Stimulated activated CD4-positive, alpha-beta T cell treated with anti-CD3 and anti-CD28 coated beads, TNF-alpha, amount 100 ng/mL, for 24 hours (primary cell): Measurements from ENCODE around the gene IFNG.

Source experiments
- DNase-seq, 3 experiments: peaks; one replicate each; pipeline ENCODE4 v3.0.0-alpha.2; 2020; ENCODE audit warnings: low read depth in 3 of 3

Gene IFNG

DNA sequence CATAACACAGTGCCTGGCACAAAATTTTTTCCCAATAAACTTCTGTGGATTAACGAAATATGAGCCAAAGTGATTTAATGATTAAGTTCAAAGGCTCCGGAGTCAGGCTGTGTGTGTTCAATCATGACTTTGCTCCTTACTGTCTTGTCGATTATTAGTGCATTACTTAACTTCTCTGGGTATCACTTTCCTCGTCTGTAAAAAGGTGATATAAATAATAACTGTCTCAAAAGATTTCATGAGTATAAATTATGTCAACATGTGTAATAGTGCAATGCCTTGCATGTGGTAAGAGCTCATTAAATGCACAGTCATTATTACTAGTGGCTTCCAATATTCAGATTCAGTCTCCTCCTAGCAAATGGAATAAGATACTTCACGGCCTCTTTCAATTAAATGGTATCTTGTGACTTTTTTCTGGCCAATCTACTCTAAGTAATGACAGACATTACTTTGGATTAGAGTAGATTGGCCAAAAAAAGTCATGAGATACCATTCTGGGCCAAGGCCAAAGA is 6.8 kb upstream of the IFNG start:
- DNase-seq, result no peak

DNA sequence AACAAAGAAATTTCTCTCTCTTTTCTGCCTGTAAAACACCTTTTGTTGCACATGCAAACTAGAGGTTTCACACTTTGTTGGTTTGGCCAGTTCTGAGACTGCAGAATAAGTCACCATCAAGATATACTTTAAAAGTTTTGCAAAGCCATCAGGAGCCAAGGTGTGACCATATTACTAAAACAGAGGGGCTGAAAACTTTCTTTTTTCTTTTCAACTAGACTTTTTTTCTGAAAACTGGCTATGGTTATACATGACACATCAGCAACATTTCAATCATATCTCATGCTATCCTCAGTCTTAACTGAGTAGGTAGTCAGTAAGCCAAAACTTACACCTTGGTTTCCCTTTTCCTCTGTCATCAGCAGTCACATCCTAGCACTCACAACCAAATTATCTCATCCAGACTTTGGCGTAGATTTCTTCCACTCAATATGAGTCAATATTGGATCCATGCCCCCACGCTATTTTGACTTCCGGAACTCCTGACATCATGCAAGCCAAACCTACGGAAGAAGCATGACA is 4.1 kb upstream of the IFNG start:
- no peak for DNase-seq

DNA sequence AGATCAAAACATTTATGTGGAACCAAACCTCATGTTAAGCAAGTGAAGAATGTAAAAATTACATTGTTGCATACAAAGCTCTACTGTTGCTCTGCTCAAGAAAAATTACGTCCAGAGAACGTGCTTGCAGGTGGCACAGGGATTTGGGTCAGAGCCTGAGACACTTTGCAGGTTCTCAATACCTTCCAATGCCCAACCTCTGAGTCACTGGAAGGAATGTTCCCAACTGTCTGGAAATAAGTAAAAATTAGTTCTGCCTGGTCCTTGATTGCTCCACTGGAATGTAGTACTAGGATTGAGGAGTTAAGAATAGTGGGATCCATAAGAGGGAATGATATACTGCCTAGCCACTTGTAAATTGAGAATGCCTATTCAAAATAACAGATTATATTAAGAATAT is 2.8 kb upstream of the IFNG start:
- DNase-seq, result no peak

DNA sequence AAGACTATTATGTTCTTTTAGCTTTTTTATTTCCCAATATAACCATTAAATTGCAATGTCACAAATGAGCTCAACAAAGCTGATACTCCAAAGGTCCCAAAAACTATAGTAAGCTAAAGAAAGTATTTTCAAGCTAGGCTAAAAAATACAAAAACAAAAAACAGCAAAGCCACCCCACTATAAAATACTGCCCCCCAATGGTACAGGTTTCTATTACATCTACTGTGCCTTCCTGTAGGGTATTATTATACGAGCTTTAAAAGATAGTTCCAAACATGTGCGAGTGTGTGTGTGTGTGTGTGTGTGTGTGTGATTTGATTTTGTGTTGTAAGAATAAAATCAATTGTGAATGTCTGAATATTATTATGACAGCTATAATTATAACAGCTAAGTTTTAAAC is 1.1 kb downstream of the IFNG start:
- DNase-seq, result no peak

DNA sequence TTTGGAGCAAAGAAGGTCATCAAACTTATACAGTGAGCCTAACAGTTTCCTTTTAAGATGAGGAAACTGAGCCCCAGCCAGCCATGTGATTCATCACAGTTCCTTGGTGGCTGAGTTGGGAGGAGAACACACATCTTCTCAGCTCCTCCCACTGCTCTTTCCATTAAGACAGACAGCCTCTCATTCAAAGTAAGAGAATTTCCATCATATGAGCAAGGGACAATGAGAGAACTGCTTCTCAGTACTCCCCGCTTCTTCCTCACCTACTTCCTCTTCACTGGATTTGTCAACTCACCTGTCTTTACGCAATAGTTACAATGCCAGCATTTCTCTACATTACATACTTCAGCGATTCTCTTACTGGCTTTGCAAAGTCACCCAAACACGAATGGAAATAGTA is 2.2 kb downstream of the IFNG start:
- peak in 1 of 3 experiments; percentile 26 for DNase-seq

DNA sequence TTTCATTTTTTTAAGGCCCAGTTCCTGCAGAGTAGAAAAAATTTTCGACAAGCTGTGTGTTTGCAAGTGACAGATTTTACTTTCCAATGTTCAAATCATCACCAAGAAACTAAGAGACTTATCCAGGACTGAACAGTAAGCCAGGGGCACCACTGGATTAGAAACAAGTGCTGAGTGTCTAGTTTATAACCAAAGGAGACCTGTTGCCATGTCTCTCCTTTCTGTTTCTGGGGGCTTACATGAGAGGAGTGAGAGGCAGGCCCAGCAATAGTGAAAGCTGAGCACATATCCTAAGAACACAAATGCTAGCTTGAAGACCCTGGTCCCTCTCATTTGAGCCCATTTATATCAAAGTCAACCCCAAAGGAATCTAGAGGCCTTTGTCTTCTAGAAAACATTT is 2.9 kb downstream of the IFNG start:
- no peak for DNase-seq

DNA sequence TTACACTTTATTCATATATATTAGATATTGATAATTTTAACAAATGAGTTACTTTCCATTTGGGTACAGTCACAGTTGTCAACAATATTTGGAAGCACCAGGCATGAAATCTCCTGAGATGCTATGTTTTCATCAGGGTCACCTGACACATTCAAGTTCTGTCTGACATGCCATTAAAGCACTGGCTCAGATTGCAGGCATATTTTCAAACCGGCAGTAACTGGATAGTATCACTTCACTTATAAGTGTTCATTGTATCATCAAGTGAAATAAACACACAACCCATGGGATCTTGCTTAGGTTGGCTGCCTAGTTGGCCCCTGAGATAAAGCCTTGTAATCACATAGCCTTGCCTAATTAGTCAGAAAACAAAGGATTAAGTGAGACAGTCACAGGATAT is 4.8 kb downstream of the IFNG start:
- no peak for DNase-seq

DNA sequence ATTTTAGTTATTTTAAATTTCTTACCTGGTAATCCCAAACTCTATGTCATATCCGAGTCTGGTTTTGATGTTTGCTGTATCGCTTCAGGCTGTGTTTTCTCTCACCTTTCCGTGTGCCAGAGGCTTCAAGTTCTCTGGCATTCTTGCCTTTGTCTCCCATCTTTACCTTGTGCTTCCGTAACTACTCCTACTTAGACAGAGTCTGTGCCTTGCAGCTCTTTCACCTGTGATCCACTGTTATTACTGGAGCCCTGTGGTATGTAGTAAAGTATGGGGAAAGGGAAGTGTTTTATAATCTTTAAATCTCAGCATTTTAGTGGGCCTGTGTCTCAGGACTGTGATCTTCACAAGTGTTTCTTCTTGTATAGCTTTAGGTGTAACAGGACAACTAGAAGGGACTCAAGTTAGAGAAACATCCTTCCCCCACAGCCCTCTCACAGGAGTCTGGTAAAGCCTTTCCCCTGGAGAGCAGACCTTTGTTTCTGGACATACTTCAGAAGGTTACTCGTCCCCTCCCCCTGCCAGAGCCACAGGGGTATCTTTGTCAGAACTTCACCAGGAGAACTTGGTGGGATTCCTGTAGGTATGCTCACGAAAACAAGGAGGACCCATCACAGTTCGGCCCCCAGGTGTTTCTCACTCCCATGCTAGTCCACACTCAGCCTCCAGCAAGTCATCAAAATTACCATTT is 11.1 kb downstream of the IFNG start:
- DNase-seq, result no peak

DNA sequence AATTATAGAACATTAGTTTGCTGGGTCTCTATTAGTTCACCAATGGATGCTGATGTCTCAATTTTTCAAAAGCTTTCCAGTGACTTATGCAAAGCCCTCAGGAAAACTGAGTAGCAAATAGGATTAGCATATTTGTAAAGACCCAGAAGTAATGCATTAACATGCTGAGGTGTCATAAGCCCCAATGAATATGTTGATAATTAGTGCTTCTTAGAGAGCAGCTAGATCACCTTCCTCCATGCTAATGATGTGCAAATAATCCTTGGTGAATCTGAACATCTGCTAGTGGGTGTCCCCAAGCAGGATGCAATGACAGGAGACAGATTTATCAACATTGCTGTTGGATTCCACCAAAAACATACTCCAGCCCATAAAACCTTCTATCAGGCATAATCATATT is 19.0 kb downstream of the IFNG start:
- DNase-seq, result no peak

DNA sequence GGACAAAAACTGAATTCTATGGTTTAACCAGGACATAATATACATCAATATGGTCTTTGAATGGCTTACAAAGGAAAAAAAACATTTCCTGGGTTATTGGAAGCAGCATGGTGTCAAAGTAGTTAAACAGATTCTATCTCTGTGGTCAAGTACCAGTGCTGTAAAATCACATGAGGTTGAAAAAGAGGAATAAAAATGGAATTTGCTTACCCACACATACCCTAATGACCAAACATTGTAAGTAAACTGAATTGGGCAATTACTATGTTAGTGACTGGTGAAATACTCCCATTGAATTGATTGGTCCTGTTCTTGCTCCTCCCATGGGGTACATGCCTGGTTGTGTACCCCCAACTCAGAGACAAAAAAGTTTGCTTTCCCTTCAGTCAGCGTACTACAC is 19.6 kb downstream of the IFNG start:
- DNase-seq, result no peak

DNA sequence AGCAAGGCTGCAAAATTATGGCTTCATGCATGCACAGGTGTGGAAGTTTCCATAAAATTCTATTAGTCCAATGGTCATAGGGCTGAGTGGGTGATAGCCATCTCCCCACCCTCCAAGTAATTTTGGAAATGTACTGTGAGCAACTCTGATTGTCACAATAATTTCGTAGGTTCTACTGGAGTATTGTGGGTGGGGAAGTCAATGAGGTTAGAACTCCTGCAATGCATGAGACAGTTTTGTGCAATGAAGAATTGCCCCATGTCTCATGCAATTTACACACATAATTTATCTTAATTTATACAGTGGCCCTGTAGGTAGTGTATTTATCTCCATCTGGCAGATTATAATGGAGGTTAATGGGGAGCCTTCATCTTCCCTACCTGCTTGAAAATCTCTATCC is 20.5 kb downstream of the IFNG start:
- no peak for DNase-seq

DNA sequence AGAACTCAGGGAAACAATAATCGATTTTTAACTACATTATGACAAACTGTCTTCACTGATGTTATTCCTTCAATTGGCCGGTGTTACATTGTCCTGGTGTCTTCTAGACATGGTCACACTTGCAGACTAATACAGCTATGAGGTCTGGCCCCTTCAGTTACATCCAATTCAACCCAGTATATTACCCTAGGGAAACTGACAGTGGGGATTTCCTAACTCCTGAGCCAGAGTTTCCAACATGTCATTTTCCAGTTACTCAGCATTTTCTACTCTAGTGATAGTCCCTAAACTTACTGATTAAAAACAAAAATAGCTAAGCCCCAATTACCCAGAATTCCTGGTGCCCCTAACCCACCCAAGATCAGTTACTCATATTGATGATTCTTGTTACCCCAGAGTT is 21.1 kb downstream of the IFNG start:
- no peak for DNase-seq

DNA sequence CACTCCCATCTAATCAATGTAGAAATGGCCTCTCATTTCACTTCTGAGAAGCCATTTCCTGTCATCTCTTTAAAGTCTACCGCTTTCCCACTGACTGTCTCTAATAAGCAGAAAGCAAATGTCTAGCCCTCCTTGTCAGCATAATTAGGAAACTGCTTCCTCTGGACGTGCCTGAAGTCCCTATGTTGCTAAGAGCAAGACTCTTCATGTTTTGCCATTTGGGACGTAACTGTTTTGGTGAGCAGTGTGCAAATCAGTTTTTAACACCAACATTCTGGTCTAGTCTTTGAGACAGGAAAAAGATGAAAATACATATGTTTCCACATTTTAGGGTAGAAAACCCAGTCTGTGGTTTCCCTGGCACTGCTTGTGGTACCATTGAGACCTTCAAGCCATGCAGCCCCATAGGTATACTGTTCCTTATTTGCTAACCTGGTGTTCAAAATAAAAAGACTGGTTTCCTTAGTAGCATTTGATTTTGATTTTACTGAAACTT is 22.2 kb downstream of the IFNG start:
- DNase-seq, result no peak

DNA sequence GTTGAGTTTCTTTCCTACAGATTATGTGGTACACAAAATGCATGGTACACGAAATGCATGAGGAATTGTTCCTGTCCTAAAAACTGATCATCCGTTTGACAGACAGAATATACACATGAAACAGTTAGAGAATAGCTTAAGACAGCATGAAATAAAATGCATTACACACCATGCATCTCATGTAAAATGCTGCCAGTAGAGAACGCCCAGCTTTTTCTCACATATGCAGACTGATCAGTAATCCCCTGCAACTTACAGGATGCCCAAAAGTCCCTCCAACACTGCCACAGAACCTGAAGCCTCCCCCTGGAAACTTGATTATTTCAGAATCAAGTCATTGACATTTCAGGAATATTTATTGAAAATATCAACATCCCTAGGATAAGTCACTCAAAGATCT is 24.0 kb downstream of the IFNG start:
- no peak for DNase-seq

DNA sequence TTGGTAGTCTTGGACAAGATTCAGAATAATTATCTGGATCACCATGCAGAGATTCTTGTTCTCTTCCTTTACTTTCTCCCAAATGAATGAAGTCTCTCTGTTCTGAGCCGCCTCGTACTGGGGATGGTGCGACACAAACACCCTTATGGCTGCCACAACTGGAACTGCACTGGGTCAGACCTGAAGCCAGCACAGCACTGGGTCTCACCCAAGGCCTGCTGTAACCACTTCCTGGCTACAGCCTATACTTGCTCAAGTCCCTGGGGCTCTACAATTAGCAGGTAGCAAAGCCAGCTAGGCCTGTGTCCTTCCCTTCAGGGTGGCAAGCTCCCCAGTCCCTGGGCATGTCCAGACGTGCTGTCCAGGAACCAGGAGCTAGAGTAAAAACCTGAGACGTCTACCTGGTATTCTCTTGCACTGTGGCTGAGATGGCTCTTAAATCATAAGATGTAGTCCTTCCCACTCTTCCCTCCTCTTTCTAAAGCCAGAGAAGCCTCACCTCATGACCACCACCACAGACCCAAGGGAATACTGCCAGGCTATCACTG is 27.6 kb downstream of the IFNG start:
- no peak for DNase-seq

DNA sequence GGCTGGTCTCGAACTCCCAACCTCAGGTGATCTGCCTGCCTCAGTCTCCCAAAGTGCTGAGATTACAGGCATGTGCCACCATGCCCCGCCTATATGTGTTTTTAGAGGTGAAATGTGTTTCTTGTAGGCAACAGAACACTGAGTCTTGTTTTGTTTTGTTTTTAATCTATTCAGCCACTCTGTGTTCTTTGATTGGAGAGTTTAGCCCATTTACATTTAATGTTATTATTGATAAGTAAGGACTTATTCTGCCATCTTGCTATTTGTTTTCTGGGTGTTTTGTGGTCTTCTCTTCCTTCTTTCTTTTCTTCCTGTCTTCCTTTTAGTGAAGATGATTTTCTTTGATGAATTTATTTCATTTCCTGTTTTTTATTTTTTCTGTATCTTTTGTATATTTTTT is 29.6 kb downstream of the IFNG start:
- no peak for DNase-seq

DNA sequence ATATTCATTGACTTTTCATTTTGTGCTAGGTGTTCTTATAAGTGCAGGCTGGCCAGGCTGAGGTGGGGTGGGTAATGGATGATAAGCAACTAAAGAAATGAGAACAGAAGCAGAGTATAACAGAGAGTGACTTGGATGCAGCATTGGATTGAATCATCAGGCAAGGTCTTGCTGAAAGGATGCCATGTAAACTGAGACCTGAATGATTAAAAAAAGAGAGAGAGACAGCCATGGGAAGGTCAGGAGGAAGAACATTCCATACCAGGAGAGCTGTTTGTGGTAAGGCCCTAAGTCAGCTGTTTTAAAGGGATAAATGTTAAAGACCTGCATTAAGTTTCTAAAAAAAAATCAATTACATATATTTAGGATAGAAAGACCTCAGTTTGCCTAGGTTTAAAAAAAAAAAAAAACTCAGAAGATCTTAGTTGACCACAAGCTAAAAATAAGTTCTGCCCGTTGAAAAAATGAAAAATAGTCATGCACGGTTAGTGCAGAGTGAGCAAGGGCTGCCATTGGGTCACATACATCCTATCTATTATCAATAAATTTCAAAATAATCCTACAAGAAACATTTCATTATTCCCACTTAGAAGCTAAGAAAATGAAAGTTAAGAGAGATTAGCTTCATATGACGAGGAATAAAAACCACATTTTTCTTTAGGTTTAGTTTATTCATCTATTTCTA is 37.2 kb downstream of the IFNG start:
- DNase-seq, result no peak

DNA sequence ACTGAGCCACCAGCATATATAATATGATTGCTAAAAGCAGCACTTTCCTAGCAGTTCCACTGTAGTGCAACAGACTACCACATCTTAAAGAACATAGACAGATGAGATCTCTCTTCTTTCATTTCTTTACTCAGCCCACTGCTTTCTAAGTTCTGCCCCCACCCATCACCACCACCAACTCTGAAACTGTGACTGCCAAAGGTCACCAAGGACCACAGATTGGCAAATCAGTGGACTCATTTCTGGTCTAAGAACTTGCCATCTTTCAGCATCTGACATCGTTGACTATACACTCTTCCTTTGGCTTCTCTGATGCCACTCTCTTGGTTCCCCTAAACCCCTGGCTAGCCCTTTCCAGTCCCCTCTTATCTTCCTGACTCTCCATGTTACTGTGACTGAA is 38.4 kb downstream of the IFNG start:
- DNase-seq, result peak in 1 of 3 experiments; percentile 42

DNA sequence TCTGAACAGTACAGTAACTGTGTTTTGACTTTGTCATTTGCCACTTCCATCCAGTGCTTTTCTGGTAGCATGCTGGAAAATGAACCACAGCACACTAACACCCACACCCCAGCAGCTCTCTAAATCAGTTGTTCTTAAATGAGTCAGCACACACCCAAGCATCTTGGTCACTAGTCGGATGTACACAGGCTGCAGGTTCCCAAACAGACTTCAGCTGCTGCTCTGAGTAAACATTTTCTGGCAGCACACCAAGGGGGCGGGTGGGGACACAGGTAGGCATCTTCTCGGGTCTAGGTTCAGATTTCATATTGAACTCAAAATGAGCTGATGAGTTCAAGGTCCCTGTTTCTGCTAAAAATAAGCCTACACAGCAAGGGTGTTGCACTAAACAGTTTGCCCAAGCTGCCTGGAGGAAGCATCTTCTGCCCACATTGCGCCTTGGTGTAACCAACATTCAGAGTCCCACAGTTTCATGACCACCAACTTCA is 39.8 kb downstream of the IFNG start:
- peak; percentile 30 to 61 (median 54) for DNase-seq

DNA sequence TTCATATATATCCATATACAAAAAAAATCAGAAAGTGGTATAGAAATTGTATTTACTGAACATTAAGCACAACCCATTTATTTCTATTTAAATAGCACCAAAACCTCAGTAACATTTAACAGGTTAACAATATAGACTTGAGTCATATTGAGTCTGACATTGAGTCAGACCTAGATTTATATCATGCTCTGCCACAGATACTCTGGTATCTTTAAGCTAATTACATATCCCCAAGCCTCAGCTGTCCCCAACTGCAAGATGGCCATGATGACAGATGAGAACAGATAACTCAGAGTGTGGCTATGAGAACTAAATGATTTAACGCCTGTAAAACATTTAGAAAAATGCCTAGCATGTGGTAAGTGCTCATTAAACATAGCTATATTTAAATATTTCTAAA is 40.3 kb downstream of the IFNG start:
- no peak for DNase-seq

DNA sequence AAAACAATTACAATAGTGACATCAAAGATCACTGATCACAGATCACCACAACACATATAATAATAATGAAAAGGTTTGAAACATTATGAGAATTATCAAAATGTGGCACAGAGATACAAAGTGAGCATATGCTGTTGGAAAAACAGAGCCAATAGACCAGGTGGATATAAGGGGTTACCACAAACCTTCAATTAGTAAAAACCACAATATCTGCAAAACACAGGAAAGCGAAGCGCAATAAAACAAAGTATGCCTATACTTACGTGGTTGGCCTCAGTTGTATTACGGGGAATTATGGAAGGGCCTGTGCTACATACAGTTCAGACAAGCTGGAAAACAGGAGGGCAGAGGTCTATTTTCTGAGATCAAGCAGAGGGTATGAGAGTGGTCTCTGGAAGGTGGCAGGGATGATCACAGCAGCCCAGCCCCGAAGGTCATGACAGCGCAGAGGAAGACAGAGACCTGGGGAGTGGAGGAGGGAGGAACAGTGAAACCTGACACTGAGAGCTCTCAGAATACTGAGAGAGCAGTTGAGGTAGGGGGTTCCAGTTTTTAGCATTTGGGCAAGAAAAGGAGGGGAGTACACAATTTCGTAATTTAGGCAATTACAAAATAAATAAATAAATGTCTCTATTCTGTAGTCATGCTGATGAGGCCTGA is 41.3 kb downstream of the IFNG start:
- no peak for DNase-seq

DNA sequence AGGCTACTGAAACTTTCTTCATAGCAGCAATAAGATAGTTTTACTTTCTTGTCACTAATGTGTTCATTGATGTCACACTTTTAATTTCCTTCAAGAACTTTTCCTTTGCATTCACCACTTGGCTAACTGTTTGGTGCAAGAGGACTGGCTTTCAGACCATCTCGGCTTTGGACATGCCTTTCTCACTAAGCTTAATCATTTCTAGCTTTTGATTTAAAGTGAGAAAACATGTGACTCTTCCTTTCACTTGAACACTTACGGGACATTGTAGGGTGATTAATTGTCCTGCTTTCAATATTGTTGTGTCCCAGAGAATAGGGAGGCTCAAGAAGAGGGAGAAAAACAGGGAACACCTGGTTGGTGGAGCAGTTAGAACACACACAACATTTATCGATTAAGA is 41.9 kb downstream of the IFNG start:
- DNase-seq, result no peak
